Stimulated activated CD4-positive, alpha-beta T cell treated with anti-CD3 and anti-CD28 coated beads, Interleukin-12 subunit alpha, Interleukin-12 subunit beta, amount 100 ng/mL, for 48 hours (primary cell): ENCODE measurements around the gene WDR73.
A peak's percentile ranks its signal among the peaks of the same experiment; 100 is the strongest.
"Not testable (repeated sequence)": the region's sequence is repeated elsewhere in the genome, so short reads cannot be mapped to it uniquely, and the experiment has no call there.

Source experiments
- DNase-seq, 3 donors: peaks; one replicate each; pipeline ENCODE4 v3.0.0-alpha.2; 2020; ENCODE audit warnings: low read depth in 2 of 3, low spot score in 1 of 3

Gene WDR73

DNA sequence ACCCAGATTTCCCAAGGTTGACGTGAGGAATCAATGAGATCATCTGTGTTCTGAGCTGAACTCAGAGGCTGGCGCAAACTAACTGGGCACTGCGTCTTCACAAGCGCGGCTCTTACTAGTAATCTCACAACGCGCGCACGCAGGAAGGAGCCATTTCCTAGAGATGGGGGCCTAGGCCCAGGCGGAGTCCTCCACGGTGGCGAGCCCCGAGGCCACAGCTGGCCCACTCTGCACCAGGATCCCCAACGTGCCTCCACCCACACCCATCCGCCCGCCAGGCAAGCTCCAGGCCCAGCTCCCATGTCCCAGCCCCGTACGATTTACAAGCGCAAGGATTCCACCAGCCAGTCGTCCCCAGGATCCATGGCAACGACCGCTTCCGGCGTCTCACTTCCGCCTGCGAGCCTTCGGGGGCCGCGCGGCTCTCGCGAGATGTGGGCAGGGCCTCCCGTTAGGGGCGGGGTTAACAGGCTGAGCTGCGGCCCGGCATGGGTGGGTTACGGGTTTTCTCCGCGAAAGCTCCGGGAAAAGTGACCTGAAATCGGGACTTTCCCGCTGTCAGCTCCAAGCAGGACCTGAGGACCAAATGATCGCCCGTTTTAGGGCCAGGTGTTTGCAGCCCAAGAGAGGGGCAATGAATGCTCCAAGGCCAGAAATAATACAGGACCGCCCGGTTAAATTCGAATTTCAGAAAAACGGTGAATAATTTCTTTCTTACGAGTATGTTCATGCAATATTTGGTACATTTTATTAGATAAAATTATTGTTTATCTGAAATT is at the start of gene WDR73:
TSS of gene WDR73 (minus strand) at position 374 of the 779 bp plus-strand sequence. CDS start at position 365, 9 bp downstream.
- DNase-seq: peak; percentile 91 to 97 (median 97)

DNA sequence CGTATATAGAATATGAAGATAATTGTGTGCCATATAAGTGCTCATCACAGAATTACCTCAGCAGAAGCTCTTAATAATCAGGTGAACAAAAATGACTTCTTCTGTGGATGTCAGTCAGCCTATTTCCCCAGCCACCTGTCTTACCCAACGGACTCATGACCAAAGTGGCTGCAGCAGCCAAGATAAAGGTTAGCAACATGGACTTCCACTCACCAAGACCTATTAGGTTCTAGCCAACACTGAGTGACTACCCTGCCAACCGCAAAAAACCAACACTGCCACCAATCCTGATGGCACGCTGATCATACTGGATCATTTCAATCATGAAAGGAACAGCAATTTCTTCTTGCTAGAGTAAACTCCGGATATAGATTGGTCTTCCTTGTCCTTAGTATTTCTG is 49.7 kb upstream of the WDR73 start:
- no peak for DNase-seq

DNA sequence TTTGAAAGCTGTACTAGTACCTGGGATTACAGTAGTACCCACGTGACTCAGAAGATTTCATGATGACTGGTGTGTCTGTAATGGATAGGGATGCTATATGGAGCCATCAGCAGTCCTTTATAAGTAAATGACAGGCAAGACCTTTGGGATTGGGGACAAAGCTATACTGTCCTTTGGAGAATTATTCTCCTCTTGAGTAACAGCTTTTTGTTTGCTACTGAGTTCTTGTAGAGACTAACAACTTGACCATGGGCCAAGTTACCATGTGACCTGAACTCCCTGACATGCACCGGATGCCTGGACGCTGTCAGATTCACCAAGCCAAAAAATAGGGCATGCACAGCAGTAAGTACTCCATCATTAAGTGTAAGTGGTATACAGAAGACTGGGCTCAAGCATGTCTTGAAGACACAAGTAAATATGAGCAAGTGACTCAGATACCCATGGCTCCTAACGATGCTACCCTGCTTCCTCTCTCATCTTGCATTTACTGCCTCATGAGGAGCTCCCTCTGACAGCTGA is 48.9 kb upstream of the WDR73 start:
- no peak for DNase-seq

DNA sequence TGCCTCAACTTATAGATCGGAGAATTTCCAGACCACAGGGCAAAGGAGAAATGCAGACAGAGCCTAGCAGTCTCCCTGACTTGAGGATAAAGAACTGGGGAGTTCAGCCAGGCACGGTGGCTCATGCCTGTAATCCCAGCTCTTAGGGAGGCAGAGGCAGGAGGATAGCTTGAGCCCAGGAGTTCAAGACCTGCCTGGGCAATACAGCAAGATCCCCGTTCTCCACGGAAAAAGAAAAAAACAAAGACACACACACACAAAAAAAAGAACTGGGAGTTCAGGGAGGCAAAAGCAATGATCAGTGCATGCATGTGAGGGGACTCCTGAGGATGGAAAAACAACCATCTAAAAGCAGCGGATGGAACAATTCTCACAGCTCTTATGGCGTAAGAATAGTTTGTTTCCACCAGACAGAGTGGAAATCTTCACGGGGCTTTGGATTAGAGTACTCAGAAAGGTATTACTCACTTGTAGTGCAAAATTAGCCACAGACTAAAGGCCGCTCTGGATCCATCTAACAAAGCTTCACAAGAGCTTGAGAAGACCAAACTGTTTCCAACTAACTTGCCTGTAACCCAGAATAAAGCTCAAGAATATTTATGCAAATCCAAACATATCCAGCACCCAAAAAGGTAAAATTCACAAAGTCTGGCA is 45.6 kb upstream of the WDR73 start:
- no peak for DNase-seq

DNA sequence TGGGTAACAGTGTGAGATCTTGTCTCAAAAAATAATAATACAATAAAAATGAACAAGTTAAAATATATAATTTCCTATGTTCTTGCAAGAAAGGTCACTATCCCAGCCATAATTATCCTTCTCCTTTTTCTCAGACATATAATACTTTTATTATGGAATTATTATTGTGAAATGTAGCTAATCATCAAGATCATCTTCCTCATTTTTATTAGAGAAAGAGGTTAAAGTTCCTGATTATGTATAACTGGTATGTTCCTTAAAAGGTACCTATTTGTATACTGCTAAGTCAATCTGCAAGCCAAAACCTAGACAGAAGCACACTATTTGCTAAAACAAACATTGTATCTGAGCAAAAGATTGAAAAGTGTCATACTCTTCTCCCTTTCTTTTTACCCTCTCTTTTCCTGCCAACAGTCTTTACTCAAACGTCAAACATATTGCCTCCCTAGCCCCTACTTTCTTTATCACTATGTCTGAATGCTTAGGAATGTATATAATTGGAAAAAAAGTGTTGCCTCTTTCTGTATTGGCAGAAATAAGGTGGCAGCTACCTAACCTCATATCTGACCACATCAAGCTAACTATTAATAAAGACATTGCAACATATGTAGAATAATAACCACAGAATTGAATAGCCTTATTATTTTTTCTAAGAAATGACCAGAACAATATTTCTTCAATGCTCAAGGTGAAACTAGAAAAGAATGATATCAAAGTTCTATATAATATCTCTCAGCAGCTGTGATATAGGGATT is 43.3 kb upstream of the WDR73 start:
- DNase-seq: no peak

DNA sequence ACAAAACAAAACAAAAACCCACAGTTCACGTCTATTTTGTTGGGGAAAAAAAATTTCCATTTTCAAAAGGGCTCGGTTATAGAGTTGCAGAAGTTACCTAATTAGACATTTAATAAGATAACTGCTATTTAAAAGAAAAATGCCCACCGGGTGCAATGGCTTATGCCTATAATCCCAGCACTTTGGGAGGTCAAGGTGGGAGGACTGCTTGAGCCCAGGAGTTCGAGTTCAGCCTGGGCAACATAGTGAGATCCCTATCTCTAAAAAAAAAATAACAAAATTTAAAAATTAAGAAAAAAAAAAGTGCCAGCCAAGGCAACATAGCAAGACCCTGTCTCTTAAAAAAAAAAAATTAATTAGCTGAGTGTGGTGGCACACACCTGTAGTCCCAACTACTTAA is 42.7 kb upstream of the WDR73 start:
- no peak for DNase-seq

DNA sequence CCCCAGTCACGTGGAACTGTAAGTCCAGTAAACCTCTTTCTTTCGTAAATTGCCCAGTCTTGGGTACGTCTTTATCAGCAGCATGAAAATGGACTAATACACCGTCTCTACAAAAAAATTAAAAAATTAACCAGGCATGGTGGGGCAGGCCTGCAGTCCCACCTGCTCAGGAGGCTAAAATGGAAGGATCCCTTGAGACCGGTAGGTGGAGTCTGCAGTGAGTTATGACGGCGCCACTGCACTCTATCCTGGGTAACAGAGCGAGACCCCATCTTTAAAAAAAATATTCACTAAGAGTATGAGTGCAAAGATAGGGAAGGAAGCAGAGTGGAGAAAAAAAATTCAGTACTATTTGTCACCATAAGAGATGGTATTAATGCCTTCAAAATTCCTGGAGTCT is 36.3 kb upstream of the WDR73 start:
- no peak for DNase-seq

DNA sequence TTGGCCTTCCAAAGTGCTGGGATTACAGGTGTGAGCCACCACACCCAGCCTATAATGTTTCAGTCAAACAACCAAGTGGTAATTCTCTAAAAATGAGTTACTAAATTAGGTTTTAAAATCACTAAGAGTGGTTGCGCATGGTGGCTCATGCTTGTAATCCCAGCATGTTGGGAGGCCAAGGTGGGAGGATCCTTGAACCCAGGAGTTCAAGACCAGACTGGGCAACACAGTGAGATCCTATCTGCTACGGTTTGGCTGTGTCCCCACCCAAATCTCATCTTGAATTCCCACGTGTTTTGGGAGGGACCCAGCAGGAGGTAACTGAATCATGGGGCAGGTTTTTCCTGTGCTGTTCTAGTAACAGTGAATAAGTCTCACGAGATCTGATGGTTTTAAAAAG is 35.8 kb upstream of the WDR73 start:
- DNase-seq: no peak

DNA sequence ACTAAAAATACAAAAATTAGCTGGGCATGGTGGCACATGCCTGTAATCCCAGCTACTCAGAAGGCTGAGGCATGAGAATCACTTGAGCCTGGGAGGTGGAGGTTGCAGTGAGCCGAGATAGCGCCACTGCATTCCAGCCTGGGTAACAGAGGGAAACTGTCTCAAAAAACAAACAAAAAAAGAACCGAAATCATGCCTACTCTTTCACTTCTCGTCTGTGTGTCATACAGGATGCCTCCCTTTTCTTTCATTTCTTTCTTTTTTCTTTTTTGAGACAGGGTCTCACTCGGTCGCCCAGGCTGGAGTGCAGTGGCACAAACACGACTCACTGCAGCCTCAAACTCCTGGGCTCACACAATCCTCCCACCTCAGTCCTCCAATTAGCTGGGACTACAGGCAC is 32.4 kb upstream of the WDR73 start:
- DNase-seq: not testable (repeated sequence)

DNA sequence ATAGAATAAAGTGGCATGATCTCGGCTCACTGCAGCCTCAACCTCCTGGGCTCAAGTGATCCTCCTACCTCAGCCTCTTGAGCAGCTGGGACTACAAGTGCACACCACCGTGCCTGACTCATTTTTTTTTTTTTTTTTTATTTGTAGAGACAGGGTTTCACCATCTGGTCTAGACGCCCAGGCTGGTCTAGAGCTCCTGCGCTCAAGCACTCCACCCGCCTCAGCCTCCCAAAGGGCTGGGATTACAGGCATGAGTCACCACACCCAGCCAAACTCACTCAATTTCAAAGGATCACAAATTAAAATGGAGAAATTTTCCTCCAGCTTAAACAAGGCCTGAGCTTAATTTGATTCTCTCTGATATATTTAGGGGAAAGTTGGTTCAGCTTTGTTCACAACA is 31.2 kb upstream of the WDR73 start:
- no peak for DNase-seq

DNA sequence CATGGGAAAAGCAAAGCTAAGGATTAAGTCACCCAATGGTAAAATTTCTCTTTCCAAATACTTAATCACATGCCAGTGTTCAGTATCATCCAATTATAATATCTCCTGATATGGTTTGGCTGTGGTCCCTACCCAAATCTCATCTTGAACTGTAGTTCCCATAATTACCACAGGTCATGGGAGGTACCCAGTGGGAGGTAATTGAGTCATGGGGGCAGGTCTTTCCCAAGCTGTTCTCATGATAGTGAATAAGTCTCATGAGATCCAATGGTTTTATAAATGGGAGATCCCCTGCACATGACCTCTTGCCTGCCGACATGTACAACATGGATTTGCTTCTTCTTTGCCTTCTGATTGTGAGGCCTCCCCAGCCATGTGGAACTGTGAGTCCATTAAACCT is 30.0 kb upstream of the WDR73 start:
- no peak for DNase-seq

DNA sequence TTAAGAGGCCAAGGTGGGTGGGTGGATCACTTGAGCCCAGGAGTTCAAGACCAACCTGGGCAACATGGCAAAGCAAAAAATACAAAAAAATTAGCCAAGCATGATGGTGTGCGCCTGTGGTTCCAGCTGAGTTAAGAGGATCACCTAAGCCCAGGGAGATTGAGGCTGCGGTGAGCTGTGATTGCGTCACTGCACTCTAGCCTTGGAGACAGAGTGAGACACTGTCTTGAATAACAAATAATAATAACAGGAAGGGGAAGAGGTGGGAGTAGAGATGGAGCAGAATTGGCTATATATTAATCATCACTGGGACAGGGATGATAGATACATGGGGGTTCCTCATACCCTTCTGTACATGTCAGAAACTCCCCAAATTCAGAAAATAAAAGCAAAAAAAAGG is 27.7 kb upstream of the WDR73 start:
- DNase-seq: peak in 1 of 3 donors; percentile 35

DNA sequence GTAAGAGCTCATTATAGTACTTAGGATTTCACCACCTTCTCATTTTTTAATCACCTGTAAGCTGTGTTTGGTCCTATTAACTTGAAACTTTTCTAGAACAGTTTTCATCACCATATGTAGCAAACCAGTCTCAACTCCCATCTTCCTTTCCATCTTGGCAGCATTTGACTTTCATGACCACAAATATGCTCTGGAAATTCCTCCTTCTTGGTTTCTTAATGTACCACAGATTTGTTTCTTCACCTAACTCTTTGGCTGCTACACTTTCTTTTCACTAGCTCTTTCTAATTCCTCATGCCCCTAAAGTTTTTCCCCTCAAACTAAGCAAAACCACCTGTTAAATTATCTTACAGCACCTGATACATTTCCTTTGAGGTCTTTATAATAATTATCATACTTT is 17.1 kb upstream of the WDR73 start:
- DNase-seq: no peak

DNA sequence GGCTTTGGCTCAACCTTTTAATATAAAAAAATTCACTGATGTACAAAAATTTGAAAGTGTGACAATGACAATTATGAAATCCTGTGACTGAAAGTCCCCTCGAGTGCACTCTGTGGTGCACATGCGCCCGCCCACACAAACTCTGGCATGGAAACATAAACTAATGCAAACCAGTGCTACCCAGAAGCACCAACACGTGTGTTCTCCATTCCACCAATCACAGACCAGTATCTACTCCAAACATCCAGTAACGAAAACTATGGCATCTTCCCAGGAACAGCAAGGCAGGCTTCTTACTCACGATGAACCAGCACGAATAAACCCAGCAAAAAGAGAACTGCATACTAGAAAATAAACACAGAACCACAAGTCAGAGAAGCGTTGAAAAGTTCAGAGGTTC is 15.6 kb upstream of the WDR73 start:
- DNase-seq: peak; percentile 32 to 48 (median 43)

DNA sequence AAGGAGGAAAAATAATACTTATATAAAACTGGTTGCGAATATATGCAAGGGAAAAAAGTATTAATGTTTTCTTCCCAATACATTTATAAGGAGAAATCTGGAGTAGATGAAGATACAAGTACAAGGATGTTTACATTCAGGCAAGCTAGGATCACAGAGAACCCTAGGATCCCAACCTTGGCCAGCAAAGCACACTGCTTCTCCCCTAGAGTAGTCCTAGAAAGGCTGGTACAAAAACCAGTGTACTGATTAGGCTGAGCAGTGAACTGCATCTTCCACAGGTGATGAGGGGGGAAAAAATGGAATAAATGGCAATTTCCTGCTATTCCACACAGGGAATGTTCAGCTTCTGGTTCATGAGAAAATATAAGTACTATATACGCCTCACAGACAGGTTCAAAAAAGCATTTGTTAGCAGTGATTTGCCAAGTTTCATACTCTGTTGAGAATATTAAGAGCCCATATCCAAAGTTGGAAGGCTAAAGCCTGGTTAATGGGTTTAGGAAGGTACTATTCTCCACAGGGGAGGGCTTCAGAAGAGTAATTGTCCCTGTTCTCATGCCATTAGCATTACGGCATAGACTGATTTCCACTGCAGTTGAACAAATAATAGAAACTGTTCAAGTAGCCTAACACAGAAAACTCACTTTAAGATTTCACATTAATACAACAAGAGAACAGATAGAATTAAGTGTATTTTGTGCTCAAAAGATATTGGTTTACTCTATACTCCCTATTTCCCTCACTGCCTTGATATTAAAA is 14.3 kb upstream of the WDR73 start:
- no peak for DNase-seq

DNA sequence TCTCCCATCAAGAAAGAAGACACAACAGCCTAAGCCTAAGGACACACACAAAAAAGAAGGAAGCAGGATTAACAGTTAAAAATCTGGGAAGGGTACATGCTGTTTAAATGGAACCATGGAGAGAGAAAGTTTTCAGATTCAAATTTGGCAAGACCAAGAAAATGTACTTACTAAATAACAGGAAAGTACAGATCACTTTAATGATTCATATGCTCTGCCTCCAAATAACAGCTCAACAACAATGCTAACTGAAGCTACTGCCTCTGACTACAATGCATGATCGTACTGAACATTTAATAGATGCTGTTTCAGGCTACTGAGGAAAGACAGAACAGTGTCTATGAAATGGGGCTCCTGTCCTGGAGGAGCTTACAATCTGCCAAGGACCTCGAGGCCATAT is 12.3 kb upstream of the WDR73 start:
- no peak for DNase-seq

DNA sequence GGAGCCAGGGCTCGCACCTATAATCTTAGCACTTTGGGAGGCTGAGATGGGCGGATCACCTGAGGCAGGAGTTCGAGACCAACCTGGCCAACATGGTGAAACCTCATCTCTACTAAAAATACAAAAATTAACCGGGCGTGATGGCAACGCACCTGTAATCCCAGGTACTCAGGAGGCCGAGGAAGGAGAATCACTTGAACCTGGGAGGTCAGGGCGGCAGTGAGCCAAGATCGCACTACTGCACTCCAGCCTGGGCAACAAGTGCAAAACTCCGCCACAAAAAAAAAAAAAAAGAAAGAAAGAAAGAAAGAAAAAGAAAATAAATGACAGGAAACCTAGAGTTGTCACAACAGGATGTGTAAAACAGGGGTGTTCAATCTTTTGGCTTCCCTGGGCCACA is 6.9 kb upstream of the WDR73 start:
- DNase-seq: no peak

DNA sequence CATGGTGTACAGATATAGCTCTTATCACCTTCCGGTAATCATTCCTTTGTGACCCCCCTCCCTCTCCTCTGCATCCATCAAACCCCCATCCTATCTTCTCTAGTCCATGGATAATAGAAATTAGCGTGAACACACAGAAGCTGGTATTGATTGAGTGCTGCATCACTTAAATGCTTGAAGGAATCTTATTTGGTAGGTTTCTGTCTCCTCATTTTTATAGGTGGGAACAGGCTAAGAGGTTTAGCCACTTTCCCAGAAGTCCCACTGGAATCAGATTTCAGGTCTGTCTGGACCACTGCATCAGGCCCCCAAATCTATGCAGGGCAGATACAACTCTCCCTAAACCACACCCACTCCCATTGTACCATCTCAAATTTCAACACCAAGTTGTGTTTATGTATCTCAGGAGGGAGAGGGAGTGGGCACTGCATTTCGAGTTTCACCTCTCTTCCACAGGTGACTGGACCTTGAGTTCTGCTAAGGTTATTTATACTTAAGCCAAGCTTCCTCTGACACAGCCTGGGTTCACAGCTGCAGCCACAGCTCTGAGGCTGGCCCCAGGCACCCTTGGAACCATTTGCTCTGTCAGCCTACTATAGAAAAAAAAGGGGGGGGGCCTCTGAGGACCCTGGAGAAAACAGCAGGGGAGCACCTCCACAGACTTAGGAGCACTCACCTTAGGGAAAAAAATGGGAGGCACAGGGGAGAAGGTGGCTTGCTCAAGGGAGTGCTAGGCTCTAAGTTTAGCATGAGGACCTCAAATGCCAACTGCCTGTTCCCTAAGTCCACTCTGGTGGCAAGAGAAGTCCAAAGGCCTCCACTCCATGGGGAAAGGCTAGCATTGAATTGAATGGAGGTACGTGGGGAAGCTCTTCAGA is 6.1 kb upstream of the WDR73 start:
- no peak for DNase-seq

DNA sequence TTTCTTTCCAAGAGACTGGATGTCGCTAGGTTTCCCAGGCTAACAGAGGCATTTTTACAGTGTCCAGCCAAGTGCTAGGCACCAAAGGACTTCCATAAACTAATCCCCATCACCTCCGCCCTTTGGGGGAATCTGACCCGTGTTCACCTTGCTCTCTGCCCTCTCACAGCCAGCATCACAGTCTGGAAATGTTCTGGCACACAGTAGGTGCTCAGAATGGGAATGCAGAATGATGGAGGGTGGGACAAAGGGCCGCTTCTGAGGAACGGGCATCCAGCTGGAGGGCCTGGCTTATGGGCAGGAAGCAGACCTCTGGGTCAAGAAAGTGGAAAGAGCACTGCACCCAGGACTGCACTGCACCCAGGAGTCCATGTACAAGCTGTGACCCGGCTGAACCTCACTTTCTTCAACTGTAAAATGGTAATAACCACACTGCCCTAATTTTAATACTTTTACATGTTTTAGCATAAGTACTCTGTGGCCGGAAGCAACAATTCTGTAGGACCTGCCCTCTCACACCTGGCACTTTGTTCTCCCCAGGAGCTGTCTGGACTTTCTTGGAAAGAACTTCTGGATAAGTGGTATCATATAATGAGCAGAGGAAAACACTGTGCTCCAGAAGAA is 4.8 kb upstream of the WDR73 start:
- no peak for DNase-seq
